GM18868 (cell line): Measurements from ENCODE around the gene OTOP3.
"Not testable (repeated sequence)": the region's sequence is repeated elsewhere in the genome, so short reads cannot be mapped to it uniquely, and the experiment has no call there.

Source experiments
- ATAC-seq: cut with Tn5 transposase; IDR thresholded peaks from one replicate; pipeline ENCODE4 v1.9.1; 2021; ENCODE audit warnings: mild to moderate bottlenecking, moderate library complexity; ENCODE audit not compliant: unreplicated experiment

OTOP3 gene

GRCh38 chr17:74979408-74980146 lies 43.9 kb downstream of the OTOP3 start:
- no peak for ATAC-seq

DNA sequence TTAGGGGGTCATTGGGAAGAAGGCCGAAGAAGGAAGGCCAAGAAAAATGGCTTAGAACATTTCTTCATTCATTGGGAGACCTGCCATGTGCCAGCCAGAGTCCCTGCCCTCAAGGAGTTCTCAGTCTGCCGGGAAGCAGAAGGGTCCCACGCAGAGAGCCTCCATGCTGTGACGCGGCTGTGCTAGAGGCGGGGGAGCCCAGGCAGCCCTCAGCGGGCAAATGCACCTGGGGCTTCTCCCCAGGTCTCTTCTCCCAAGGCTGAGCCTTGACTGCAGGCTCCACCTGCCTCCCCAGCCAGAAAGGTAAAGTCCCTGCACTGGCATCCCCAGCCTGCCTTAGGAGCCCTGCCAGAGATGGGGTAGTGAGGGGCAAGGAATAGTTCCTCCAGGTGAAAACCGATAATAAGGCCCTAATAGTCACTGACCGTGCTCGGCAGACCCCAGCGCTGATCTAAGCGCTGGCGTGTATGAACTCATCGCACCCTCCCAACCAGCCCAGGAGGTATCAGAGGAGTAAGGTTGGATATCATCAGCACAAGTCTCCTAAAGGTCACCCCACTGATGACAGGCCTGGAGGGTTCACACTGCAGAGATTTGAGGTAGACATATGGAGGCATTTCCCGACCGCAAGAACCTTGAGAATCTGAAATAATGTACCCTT lies 45.8 kb downstream of the OTOP3 start:
- ATAC-seq: no peak

GRCh38 chr17:74981979-74982662 lies 46.4 kb downstream of the OTOP3 start:
- peak; percentile 67 for ATAC-seq

GRCh38 chr17:74982663-74983313 lies 47.1 kb downstream of the OTOP3 start:
- ATAC-seq: not testable (repeated sequence)

GRCh38 chr17:74986206-74986576 lies 50.5 kb downstream of the OTOP3 start:
- ATAC-seq: no peak

DNA sequence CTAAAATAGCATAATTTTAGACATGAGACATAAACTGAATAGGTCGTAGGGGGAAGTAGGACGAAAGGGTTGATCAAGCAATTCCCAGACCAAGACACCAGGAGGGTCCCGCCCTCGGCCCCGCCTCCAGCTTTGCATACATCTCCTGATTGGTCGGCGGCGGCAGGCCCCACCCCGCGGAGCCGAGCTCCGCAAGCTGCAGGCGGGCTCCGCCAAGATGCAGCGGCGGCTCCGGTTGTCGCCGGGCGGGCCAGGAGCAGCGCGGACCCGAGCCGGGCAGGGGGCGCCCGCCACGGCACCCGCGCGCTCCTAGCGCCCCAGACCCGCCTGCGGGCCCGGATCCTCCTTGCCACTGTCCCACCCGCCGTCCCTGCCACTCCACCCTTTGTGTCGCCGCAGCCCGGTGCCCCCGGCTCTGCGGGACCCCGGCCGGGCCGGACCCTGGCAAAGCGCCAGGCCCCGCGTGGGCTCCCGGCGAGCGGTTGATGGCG lies 51.8 kb downstream of the OTOP3 start, which contains the start of gene CDR2L:
Gene CDR2L, plus strand, starts transcription at position 215 of the 491 bp plus-strand sequence. CDS start 412 bp downstream, outside the sequence.
- ATAC-seq: peak; percentile 87

- ATAC-seq: peak; percentile 26
Observed at GRCh38 chr17:74987909-74988711, 52.4 kb downstream of the OTOP3 start.

GRCh38 chr17:74990581-74991105 lies 54.9 kb downstream of the OTOP3 start:
- ATAC-seq: no peak

- ATAC-seq: no peak
Observed at GRCh38 chr17:74992223-74992622, 56.5 kb downstream of the OTOP3 start.

GRCh38 chr17:74994440-74994839 lies 58.7 kb downstream of the OTOP3 start:
- ATAC-seq: no peak

- ATAC-seq: no peak
Observed at GRCh38 chr17:74995847-74996246, 60.1 kb downstream of the OTOP3 start.

DNA sequence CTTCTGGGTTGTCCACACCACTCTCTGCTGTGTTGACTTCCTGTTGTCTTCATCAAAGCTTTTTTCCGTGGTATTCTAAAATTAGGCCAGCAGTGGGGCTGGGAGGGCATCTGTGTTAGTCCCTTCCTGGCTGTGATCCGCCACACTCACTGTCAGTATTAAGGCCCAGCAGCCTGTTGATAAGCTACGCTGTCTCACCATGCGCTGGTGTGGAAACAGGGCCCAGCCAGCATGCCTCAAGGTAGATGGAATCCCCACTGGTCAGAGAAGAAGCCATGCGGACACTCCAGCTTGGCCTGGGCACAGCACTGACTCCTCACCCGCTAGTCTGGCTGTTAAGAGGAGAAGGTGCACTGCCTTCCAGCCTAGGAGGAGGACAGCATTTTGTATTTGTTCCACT lies 63.1 kb downstream of the OTOP3 start:
- ATAC-seq: no peak

GRCh38 chr17:74999523-74999922 lies 63.8 kb downstream of the OTOP3 start:
- ATAC-seq: no peak
